ENCODE results near the gene SLC16A12.

DNA sequence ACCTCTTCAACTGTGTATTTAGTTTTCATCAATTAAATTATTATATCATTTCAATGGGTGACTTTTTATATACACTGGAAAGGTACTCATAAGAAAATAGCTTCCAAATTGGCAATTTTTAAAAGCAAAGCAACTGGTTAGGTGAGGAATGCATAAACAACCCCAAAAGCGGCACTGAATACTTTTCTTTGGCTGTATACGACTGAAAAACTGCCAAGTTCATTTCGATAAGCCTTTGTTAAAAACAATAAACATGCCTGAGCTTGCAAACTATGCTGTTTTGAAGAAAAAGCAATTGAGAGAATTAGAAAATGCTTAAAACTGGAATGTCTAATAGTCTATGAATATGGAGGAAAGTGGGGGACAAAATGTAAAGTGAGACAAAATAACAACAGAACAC, 2.9 kb downstream of the SLC16A12 start:
- TF ChIP-seq, protein P1, sequence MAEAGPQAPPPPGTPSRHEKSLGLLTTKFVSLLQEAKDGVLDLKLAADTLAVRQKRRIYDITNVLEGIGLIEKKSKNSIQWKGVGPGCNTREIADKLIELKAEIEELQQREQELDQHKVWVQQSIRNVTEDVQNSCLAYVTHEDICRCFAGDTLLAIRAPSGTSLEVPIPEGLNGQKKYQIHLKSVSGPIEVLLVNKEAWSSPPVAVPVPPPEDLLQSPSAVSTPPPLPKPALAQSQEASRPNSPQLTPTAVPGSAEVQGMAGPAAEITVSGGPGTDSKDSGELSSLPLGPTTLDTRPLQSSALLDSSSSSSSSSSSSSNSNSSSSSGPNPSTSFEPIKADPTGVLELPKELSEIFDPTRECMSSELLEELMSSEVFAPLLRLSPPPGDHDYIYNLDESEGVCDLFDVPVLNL (CRISPR knock-in tag; IDR thresholded peaks at IDR 0.05; ENCODE audit: borderline replicate concordance, low read depth), result no peak
- TF ChIP-seq, protein P2, sequence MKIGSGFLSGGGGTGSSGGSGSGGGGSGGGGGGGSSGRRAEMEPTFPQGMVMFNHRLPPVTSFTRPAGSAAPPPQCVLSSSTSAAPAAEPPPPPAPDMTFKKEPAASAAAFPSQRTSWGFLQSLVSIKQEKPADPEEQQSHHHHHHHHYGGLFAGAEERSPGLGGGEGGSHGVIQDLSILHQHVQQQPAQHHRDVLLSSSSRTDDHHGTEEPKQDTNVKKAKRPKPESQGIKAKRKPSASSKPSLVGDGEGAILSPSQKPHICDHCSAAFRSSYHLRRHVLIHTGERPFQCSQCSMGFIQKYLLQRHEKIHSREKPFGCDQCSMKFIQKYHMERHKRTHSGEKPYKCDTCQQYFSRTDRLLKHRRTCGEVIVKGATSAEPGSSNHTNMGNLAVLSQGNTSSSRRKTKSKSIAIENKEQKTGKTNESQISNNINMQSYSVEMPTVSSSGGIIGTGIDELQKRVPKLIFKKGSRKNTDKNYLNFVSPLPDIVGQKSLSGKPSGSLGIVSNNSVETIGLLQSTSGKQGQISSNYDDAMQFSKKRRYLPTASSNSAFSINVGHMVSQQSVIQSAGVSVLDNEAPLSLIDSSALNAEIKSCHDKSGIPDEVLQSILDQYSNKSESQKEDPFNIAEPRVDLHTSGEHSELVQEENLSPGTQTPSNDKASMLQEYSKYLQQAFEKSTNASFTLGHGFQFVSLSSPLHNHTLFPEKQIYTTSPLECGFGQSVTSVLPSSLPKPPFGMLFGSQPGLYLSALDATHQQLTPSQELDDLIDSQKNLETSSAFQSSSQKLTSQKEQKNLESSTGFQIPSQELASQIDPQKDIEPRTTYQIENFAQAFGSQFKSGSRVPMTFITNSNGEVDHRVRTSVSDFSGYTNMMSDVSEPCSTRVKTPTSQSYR (CRISPR knock-in tag; IDR thresholded peaks at IDR 0.05), result no peak
- TF ChIP-seq NFE2L1 (CRISPR knock-in tag; IDR thresholded peaks at IDR 0.05) (no peak), ELF4 (CRISPR knock-in tag; IDR thresholded peaks at IDR 0.05; ENCODE audit: low read depth) (no peak), SP1 (CRISPR knock-in tag; conservative IDR thresholded peaks at IDR 0.05) (no peak)
- TF ChIP-seq, protein P3, sequence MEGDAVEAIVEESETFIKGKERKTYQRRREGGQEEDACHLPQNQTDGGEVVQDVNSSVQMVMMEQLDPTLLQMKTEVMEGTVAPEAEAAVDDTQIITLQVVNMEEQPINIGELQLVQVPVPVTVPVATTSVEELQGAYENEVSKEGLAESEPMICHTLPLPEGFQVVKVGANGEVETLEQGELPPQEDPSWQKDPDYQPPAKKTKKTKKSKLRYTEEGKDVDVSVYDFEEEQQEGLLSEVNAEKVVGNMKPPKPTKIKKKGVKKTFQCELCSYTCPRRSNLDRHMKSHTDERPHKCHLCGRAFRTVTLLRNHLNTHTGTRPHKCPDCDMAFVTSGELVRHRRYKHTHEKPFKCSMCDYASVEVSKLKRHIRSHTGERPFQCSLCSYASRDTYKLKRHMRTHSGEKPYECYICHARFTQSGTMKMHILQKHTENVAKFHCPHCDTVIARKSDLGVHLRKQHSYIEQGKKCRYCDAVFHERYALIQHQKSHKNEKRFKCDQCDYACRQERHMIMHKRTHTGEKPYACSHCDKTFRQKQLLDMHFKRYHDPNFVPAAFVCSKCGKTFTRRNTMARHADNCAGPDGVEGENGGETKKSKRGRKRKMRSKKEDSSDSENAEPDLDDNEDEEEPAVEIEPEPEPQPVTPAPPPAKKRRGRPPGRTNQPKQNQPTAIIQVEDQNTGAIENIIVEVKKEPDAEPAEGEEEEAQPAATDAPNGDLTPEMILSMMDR (IDR thresholded peaks at IDR 0.05), result no peak
- TF ChIP-seq, protein P4, sequence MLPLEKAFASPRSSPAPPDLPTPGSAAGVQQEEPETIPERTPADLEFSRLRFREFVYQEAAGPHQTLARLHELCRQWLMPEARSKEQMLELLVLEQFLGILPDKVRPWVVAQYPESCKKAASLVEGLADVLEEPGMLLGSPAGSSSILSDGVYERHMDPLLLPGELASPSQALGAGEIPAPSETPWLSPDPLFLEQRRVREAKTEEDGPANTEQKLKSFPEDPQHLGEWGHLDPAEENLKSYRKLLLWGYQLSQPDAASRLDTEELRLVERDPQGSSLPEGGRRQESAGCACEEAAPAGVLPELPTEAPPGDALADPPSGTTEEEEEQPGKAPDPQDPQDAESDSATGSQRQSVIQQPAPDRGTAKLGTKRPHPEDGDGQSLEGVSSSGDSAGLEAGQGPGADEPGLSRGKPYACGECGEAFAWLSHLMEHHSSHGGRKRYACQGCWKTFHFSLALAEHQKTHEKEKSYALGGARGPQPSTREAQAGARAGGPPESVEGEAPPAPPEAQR (CRISPR knock-in tag; IDR thresholded peaks at IDR 0.05), result no peak
